GM10266 (cell line): ENCODE measurements around the gene BEAN1.
"Not testable (repeated sequence)": the region's sequence is repeated elsewhere in the genome, so short reads cannot be mapped to it uniquely, and the experiment has no call there.

ENCODE experiments used
- DNase-seq: peaks from one replicate; pipeline ENCODE4 v3.0.0; 2012; ENCODE audit errors: extremely low spot score
- TF ChIP-seq, protein P1 (sequence below): IDR thresholded peaks from 2 replicates; pipeline ENCODE4 v1.5.1; 2012; ENCODE audit warnings: mild to moderate bottlenecking, low read depth; ENCODE audit not compliant: control insufficient read depth, insufficient read depth; ENCODE audit errors: missing control alignments

The BEAN1 gene

GRCh38 chr16:66457888-66458287, 30.8 kb downstream of the BEAN1 start:
- TF ChIP-seq, protein P1, sequence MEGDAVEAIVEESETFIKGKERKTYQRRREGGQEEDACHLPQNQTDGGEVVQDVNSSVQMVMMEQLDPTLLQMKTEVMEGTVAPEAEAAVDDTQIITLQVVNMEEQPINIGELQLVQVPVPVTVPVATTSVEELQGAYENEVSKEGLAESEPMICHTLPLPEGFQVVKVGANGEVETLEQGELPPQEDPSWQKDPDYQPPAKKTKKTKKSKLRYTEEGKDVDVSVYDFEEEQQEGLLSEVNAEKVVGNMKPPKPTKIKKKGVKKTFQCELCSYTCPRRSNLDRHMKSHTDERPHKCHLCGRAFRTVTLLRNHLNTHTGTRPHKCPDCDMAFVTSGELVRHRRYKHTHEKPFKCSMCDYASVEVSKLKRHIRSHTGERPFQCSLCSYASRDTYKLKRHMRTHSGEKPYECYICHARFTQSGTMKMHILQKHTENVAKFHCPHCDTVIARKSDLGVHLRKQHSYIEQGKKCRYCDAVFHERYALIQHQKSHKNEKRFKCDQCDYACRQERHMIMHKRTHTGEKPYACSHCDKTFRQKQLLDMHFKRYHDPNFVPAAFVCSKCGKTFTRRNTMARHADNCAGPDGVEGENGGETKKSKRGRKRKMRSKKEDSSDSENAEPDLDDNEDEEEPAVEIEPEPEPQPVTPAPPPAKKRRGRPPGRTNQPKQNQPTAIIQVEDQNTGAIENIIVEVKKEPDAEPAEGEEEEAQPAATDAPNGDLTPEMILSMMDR, result no peak
- no peak for DNase-seq

GRCh38 chr16:66458292-66458691, 31.2 kb downstream of the BEAN1 start:
- TF ChIP-seq, protein P1, result no peak
- no peak for DNase-seq

- TF ChIP-seq, protein P1, result no peak
- DNase-seq, result no peak
Observed at GRCh38 chr16:66458853-66459252, 31.8 kb downstream of the BEAN1 start.

DNA sequence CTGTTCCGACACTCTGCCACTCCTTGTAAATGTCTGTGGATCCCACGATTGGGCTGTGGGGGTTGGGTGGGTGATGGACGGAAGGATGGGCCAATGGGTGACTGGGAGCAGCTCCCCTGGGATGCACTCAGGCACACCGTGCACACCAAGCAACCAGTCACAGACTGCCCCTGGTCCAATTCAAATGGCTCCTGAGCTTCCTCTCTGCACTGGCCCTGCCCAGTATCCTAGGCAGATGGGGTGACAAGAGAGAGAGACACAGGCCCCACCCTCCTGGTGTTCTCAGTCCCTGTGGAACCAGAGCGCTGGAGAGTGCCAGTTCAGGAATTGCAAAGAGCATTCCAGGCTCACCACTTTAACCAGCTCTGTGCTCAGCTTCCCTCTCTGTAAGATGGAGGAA, 32.8 kb downstream of the BEAN1 start:
- no peak for DNase-seq
- TF ChIP-seq, protein P1, result no peak

DNA sequence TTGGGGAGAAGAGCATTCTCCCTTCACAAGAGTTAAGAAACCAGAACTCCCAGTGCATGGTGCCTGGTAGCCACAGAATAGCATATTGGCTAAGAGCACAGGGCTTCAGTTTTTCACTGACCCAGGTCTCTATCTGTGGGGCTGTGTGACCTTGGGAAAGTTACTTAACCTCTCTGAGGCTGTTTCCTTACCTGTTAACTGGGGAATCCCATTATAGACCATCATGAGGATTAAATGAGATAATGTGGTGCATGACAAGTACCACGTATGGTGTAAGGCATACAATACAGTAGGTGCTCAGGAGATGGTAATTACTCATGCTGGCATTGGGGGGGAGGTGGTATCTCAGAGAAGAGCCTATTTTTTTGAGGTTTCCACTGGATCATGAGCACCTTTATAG, 33.6 kb downstream of the BEAN1 start:
- TF ChIP-seq, protein P1, result no peak
- no peak for DNase-seq

DNA sequence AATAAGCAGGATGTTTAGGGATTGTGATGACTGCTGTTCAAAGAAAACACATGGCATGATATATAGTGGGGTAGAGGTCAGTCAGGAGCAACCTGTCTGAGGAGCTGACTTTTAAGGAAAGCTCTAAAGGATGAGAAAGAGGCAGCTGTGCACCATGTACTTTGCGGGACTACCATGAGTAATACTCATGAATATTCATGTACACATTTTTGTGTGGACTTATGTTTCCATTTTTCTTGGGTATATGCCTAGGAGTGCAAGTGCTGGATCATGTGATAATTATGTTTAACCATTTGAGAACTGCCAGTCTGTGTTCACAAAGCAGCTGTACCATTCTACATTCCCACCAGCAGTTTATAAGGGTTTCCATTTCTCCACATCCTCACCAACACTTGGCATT, 35.8 kb downstream of the BEAN1 start:
- no peak for DNase-seq
- TF ChIP-seq, protein P1, result no peak

DNA sequence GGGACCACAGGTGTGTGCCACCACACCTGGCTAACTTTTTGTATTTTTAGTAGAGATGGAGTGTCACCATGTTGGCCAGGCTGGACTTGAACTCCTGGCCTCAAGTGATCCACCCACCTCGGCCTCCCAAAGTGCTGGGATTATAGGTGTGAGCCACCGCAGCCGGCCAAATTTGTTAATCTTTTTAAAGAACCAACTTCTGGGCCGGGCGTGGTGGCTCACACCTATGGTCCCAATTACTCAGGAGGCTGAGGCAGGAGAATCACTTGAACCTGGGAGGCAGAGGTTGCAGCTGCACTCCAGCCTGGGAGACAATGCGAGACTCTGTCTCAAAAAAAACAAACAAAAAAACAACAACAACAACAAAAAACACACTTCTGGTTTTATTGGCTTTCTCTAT, 38.9 kb downstream of the BEAN1 start:
- not testable (repeated sequence) for DNase-seq

GRCh38 chr16:66466636-66467035, 39.5 kb downstream of the BEAN1 start:
- not testable (repeated sequence) for DNase-seq
